GM21367 (cell line): Measurements from ENCODE around the gene SLCO2A1.

ENCODE experiments used
- ATAC-seq: cut with Tn5 transposase; IDR thresholded peaks from one replicate; pipeline ENCODE4 v1.9.1; 2021; ENCODE audit not compliant: unreplicated experiment

SLCO2A1 gene

DNA sequence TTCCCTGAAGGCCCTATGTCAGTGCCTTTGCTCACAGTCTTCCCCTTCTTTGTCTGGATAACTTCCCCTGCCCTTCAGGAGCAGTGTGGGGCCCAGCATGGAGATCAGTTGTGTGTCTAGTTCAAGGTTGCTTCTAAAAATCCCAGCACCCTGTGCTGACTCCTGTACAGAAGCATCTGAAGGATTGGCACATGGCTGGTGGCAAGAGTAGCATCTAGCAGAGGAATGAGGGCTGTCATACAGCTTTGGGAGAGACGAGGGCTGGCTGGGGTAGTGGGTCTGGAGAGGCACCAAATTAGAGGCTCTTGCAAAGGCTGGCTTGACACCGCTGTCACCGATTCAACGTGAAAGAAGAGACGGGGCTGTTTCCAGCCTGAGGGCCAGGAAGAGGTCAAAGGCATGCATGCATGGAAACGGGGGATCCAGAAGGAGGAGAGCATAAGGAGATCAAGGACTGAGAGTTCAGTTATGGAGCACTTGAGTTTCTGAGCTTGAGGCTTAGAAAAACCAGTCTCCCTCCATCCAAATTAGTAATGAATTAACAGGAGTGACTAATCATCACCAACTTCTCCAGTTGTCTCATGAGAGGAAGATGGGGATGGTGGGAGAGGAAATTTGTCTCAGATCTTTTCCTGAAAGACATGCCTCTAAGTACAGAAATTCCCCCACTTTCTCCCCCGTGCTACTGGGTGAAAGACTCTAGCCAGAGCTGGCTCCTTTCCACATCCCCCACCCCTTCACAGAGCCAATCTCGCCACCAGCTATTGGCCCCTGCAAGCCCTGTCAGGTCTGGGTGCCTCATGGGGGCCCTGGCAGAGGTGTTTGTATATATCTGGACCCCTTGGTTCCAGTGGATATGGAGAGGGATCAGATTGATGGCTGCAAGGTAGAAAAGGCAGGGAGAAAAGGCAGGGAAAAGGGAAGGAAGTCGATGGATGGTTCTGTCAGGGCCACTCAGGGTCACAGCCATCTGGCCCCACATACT is 45.9 kb downstream of the SLCO2A1 start:
- ATAC-seq = no peak

DNA sequence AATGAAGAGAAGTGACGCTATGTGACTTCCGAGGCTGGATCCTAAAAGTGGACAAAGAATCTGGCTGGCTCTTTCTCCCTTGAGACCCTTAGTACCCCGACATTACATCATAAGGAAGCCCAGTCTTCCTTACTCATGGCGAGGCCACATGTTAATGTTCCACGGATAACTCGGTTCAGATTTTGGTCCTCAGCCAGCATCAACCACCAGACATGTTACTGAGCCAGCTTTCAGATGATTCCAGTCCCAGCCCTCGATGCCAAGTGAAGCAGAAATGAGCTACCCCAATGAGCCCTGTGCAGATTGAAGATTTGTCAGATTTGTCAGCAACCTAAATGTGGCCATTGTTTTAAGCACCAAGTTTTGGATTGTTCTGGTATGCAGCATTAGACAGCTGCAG is 46.6 kb downstream of the SLCO2A1 start:
- no peak for ATAC-seq

DNA sequence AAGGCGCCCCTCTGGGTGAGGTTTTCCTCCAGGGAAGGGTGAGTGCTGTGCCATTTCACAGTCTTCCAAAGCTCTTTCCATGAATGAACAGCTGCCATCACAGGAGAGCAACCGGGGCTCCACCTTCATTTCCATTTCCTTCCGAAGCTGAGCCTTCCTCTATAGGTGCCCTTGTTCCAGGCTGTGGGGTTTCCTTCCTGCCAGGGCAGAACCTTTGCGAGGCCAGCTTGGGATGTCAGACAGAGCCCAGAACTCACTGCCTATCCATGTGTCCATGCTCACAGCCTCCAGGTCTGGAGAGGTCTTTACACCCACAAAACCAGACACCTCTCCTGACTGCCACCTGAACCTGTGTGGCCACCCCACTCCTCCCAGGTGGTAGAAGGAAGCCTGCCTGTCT is 49.2 kb downstream of the SLCO2A1 start:
- ATAC-seq = no peak

DNA sequence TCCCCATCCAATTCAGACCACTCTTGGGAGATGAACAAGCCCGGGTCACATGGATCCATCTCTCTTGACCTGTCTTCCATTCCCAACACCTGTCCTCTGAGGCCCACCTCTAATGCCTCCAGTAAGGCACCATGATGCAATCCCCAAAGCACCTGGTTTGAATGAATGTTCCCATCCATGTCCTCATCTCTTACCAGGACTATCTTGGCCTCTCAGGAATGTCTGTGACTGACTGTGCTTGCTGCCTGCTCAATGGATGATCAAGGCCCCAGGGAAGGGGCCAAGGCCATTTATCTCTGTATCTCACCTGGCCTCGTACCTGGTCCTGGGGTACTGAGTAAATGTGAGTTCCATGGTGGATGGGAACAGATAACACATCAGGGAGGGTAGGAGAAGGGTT is 49.7 kb downstream of the SLCO2A1 start:
- ATAC-seq = no peak

DNA sequence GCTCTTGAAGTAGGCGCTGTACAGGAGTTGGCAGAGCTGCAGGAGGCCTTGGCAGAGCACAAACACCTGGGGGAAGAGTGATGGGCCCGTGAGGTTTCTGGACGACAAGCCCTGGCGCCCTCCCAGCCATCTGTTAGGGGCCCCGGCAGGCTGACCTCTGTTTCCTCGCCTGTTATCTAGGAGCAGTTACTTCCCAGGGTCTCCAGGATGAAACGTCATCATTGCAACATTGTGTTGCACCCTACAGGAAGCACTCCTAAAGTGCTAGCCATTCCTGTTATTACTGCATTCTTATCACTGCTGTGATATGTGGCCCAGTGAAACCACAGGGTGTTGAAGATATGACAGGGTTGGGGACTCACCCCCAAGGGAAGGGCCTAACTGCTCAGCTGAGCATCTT is 50.2 kb downstream of the SLCO2A1 start:
- ATAC-seq = no peak

DNA sequence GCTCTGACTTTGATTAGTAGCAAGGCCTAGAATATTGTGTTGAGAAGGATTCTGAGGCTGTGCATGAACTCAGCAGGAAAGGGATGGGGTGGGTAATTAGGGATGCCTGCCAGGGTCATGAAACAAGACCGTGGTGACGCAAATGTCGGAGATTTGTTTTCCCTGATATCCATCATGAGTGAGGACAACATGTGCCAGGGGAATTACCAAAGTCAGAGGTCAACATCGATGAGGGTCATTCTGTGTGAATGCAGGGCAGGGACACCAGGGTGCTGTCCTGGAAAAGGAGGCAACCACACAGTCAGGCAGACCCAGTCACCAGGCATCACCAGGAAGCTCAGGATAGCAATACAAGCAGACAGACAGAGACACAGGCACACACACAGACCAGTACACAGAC is 52.2 kb downstream of the SLCO2A1 start:
- no peak for ATAC-seq

DNA sequence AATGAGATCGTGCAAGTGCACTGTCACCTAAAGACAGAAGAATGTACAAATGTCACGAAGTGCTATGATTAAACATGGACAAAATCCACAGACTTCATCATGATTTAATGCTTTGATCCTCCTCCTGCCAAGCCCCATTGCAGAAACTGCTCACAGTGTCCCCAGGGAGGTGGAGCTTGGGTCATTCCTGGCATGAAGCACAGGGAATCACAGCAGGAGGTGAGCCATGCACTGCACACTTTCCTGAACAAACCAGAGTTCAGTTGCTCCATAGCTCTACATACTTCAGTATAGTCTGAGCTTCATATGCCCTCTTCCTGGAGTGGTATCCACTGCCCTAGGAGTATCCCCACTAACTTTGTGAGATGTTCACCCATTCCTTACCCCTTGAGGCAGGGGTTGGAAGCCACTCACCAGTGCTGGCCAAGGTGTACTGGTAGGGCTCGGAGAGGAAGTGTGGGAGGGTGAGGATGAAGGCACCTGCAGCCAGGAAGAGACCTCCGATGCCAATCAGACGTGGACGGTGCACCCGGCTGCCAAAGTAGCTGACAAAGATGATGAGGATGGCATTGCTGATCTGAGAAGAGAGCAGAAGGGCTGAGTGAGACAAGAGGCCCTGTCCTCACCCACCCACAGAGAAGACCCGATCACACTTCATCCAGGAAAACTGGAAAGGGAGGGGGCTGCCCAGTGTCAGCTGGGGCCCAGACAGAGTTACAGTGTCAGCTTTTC is 56.3 kb downstream of the SLCO2A1 start:
- ATAC-seq = no peak

DNA sequence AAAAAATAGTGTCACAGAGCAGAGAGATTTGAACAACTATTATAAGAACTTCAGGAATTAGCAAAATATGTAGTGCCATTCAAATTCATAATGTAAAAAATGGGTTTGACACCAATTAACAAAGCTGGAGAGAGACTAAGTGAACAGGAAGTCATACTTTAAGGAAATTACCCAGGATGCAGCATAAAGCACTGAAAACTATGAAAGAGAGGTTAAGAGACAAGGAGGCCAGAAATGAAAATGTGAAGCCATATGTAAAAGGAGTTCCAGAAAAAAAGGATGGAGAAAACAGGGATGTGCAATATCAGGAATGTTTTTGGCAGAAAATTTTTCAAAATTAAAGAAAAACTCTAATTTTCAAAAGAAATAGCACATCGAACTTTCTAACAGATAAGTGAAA is 57.6 kb downstream of the SLCO2A1 start:
- ATAC-seq = no peak

DNA sequence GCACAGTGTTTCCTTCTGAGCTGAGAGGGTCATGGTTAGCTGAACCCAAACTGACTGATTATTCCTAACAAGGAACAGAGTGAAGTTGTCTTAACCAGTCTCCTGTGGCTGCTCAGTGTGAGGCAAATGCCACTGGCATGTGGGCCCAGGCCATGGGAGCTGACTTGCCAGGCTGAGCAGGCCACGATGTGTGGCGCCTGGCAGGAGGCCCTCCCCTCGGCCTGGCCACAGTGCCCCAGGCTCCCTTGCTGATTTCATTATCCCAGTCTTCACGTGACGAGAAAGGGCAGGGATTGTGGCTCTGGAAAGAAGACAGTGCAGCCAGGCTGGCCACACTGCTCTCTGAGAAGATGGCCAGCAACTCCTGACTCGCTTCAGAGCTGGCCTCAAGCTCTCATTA is 58.8 kb downstream of the SLCO2A1 start:
- ATAC-seq = no peak

DNA sequence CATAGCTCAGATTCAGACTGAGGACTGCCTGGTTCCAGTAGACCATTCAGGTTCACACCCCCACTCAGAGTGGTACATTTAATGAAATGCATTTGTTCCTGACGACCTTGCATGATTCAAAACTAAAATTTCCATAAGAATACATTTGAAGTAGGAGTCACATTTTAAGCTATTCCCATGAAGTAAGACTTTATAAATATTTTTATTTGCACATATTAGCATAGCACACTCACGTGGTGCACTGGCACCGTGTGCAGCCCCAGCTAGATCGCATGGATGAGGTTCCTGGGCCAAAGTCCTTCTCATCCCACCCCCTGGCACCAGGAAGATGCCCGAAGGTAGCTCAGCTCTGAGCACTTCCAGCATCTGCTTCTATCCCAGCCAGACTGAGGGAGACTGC is 59.4 kb downstream of the SLCO2A1 start:
- ATAC-seq = no peak

DNA sequence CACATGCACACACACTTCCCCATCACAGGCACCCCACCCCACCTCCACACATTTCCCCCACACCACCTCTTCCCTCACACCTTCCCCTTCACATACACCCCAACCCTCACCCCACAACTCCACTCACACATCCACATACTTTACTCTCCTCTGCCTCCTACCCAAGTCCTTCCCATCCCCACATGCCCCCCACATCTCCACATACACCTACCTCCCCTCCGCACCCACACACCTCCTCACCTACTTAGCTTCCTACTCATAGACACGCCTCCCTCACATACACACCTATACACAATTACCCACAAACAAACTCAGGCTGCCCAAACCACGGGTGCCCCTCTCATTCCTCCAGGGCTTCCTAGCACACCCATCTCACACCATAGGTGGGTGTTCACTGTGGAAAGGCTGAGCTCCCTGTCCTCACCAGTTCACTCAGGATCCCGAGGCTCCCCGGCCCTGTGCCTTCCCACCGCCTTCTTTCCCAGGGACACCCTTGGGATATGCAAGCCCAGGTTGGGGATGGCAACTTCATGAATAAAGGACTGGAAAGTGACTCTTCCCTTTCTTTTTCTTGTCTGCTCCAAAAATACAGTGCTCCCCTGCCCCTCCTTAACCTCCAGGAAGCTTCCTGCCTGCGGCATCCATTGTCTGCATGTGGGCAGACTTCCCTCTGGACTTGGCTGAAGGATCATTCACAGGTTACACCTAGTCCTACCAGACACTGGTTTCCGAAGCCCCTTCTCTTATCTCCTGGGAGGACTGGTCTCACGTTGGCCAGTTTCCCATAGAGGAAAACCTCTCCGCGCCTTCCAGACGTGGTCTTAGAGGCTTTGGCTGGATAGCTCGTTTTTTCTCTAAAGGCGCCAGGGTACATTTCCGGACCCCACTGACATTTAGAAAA is 61.5 kb downstream of the SLCO2A1 start:
- ATAC-seq = no peak

DNA sequence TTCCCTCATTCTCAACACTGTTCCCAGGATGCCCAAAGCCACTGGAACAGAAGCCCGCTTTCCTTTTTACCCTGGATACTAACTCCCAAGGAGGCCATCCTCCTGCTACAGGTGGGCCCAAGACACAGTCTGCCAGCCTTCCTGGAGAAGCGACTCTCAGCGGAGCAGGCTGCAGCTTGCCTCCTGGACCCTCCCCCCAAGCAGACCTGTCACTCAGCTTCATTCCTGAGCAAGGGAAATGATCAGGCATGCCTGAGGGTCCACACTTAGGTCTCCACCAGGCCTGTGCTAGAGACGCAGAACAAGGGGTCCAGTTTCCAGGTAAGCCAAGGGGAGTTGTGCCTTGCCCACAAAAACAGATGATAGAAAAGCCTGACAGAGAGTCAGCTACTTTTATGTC is 62.8 kb downstream of the SLCO2A1 start:
- ATAC-seq = no peak

DNA sequence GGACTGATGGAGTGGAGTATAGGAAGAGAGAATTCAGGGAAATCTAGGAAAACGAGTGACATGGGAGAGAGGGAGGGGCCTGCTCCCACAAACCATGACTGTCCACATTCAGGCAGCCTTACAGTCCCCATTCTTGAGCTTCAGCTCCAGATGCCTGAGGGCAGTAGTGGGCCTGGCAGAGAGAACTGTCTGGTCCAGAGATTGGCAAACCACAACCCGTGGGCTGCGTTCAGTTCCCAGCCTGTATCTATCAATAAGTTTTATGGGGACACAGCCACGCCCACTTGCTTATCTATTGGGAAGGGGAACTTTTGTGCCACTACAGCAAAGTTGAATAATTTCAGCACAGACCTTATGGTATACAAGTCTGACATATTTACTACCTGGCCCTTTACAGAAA is 63.8 kb downstream of the SLCO2A1 start:
- ATAC-seq = no peak

DNA sequence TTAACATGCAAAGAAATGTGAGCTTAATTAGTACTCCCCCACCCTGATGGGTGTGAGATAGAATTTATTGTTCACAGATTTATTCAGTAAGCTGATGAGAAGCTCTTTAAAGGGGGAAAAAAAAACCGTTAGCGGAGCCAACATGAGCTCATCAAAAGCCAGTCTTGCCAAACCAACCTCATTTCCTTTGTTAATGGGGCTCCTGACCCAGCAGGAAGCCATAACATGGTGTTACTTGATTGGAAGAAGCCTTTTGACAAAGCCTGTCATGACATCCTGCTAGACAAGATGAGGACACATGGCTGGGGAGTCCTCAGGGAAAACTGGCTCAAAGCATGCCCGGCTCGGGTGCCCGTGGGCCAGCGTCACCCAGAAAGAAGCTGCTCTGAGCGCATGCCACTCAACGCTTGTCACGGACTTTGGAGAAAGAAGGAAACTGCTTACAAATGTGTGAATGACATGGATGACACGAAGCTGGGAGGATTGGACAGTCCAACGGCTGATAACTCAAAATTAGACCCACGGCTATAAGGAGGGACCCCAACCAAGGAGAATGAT is 64.6 kb downstream of the SLCO2A1 start:
- ATAC-seq = no peak

DNA sequence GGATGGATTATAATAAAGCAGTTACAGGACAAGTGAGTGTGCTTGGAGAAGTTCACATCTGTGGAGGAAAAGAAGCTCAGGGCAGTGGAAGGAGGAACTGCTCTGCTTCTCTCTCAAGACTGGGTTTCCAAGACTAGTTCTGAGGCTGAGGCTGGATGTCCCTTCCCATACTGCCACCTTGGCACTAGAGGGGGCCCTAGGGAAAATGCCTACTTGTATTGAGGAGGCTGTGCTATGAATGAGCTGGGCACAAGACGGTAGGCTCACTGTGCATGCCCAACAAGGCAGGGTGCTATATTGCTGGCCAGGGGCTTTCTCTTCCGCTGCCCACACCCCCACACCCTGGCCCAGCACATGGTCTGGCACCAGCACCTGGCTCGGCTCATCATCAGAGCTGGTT is 65.2 kb downstream of the SLCO2A1 start:
- ATAC-seq = no peak

DNA sequence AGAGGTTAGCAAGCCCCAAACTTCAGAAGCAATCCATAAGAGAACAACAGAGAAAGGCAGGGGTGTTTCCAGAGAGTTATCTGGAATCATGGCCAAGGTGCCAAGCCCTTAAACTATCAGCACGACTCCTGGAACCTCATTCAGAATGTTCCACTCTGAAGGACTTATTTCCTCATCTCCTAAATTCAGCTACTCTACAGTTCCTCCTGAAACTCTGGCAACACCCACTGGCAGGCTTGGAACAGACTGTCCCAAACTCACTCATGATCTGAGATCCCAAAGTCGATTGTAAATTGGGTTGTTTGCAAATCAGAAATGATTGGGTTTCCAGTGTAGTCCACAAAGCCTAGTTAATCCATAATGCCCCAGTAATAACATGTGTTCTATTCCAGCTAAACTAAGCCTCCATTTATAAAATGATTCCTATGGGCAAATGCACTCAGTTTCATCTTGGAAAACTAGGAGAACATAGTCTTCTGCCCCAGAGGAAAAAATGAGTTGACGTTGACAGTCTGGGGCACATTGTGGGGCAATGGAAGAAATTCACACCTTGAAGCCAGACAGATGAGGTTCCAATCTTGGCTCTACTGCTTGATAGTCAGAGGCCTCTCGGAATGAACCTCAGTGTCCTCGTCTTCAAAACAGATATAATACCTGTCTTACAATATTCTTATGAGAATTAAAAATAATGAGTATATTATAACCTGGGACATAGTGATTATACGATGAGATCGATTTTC is 65.9 kb downstream of the SLCO2A1 start:
- ATAC-seq = no peak

DNA sequence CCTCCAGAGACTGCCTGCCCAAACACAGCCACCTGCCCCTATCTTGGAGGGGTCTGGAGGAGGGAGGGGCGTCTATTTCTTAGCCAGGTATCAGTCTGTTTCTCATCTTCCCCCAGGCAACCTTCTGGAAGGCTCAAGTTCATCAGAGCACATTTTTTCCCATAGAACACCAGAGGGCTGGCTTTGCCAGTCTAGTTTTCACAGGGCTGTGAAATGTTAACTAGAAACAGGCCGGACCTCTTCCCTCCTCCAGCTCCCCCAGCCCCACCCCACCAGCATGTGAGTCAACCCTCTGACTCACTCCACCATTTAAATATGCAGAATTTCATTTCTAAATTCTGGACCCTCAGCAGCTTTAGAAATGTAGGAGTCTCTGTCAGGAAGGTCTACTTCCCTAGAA is 66.9 kb downstream of the SLCO2A1 start:
- ATAC-seq = no peak

DNA sequence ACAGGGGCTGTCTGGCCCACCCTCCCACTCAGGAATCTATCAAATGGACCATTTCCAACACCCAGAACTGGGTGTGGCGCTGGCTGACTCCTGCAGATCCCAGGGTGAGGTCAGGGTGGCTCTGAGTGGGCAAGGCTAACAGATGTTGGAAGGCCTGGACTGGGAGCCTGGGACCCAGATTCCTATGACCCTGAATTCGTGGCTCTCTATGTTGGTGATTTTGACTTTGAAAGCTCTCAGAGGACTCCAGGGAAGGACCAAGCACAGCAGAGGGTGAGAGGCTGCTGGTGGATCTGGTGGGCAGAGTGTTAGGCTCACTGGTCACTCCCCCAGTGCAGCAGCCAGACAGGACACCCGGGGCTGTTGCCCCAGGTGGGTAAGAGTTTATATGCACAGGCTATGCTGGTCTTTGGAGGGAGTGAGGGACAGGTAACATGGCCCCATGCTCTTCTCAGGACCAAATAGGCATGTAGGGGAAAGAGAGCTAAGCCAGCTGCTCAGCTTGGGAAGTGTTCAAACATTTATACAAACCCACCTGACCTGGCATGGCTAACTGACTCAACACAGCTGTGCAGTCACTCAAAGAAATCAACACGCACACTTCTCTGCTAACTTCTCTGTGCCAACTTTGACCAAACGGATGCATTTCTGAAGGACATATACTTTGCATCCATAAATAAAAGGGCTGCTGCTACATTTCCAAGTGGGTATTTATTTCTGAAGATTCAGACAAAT is 71.5 kb downstream of the SLCO2A1 start:
- ATAC-seq = no peak

DNA sequence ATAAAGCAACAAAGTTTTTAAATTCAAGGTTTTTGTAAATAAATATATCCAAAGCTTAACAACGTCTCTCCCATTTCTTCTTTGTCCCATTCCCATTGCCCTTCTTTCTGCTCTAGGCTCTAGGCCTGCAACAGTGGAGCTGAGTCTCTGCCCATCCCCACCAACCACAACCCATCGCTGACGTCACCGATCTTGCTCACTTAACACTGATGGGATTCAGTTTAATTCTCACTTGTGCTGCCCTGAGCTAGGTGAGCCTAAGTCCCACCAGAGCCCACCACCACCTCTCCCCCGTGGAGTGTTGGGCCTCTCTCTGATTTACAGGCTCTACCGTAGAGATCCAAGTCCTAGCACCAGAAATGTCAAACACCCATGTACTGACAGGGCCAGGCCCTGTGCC is 72.7 kb downstream of the SLCO2A1 start:
- no peak for ATAC-seq

DNA sequence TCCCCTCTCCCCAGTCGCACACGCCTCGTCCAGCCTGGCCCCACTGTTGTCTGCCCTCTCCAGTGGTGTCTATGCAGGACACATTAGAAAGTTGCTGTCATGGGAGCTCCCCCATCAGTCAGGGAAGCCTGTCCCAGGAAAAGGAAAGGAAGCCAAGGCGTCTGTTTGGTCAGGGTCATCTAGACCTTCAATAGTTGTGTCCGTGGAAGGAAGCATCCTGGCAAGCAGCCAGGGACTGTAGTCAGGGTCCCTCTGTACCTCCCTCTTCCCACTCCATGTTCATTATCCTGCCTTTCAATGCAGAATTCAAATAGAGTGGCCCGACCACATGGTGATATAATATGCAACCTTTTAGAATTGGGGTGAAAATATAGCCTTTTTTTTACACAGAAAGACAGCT is 73.4 kb downstream of the SLCO2A1 start:
- ATAC-seq = no peak
